Bronchial epithelial cell (primary cell): ENCODE results near the gene FOXRED2. TPM values are rescaled to one million over a fixed set of nuclear protein-coding genes. Genes with fewer than 3 reads are reported as not detected.

Experiments
- DNase-seq: peaks from one replicate; pipeline ENCODE4 v3.0.0-alpha.2; 2010; ENCODE audit warnings: low read depth
- FAIRE-seq: peaks from 2 replicates; lab custom pipeline; 2011; peaks lifted over from hg19 to GRCh38; lab: Jason Lieb, UNC
- H3K27me3 ChIP-seq: 2 replicates; pipeline ENCODE4 v1.5.1; 2011; ENCODE audit warnings: low read length; ENCODE audit not compliant: control insufficient read depth, insufficient read depth
- H3K36me3 ChIP-seq: 2 replicates; pipeline ENCODE4 v1.5.1; 2011; ENCODE audit warnings: low read length; ENCODE audit not compliant: control insufficient read depth, insufficient read depth
- H3K4me3 ChIP-seq: 2 replicates; pipeline ENCODE4 v1.5.1; 2011; ENCODE audit warnings: mild to moderate bottlenecking, low read depth, low read length, control low read depth
- CTCF ChIP-seq: IDR thresholded peaks from 2 replicates; pipeline ENCODE4 v1.5.1; 2011; ENCODE audit warnings: mild to moderate bottlenecking, moderate library complexity, low read length, control low read depth, inconsistent platforms; ENCODE audit not compliant: insufficient read depth, severe bottlenecking
- total RNA-seq: library from RNA; depleted of rRNA; stranded (reverse); fragments of >200 nt; gene quantifications from 2 replicates; pipeline ENCODE4 v1.2.1, GENCODE V29; 2014

Gene FOXRED2
- total RNA-seq, 1 donor from 2014 or later: 1.6 TPM

GRCh38 chr22:36466258-36466657, 40.6 kb downstream of the FOXRED2 start:
- Histone ChIP-seq H3K27me3 (no peaks in the 10 kb centered on the region), H3K36me3 (peaks cover 2% of the 10 kb centered on the region), H3K4me3 (no peak overlapping the region)
- no peak for FAIRE-seq
- no peak for DNase-seq
- no peak for TF ChIP-seq CTCF

GRCh38 chr22:36465232-36466021, 41.4 kb downstream of the FOXRED2 start:
- DNase-seq (peak; percentile 93), FAIRE-seq (peak; percentile 72)
- H3K4me3 ChIP-seq: no peak overlapping the region
- no peaks in the 10 kb centered on the region for H3K27me3 ChIP-seq
- peaks cover 2% of the 10 kb centered on the region for H3K36me3 ChIP-seq
- no peak for TF ChIP-seq CTCF

GRCh38 chr22:36464715-36465231, 42.1 kb downstream of the FOXRED2 start:
- FAIRE-seq (no peak), DNase-seq (no peak)
- H3K27me3 ChIP-seq: no peaks in the 10 kb centered on the region
- no peak for TF ChIP-seq CTCF
- H3K4me3 ChIP-seq: no peak overlapping the region
- peaks cover 2% of the 10 kb centered on the region for H3K36me3 ChIP-seq

- FAIRE-seq: no peak
- no peak for DNase-seq
- Histone ChIP-seq H3K4me3 (no peak overlapping the region), H3K36me3 (peaks cover 2% of the 10 kb centered on the region), H3K27me3 (no peaks in the 10 kb centered on the region)
- TF ChIP-seq CTCF: no peak
Observed at GRCh38 chr22:36463783-36464184, 43.1 kb downstream of the FOXRED2 start.

GRCh38 chr22:36461665-36462649, 44.9 kb downstream of the FOXRED2 start:
- Histone ChIP-seq H3K4me3 (no peak overlapping the region), H3K27me3 (no peaks in the 10 kb centered on the region), H3K36me3 (no peaks in the 10 kb centered on the region)
- DNase-seq (peak; percentile 91), FAIRE-seq (peak; percentile 60)
- no peak for TF ChIP-seq CTCF
